CD4-positive, CD25-positive, alpha-beta regulatory T cell (primary cell): ENCODE data around the gene TUBGCP2. TPM values are rescaled to one million over a fixed set of nuclear protein-coding genes. Genes with fewer than 3 reads are reported as not detected.

Experiments
- ATAC-seq, 2 donors: fragments of 150-1000 bp; cut with Tn5 transposase; one replicate each; pipeline ENCODE4 v1.10.0; 2021; ENCODE audit warnings: low read depth in 2 of 2, moderate number of reproducible peaks in 2 of 2, moderate library complexity in 1 of 2
- DNase-seq, 3 donors: peaks; one replicate each; pipeline versions ENCODE4 v3.0.0 to v3.0.0-alpha.2; 2012 to 2022; ENCODE audit warnings: mixed read lengths in 1 of 3
- H3K27ac ChIP-seq: one replicate; pipeline ENCODE4 v1.7.0; 2013; ENCODE audit warnings: mild to moderate bottlenecking, low read length; ENCODE audit not compliant: insufficient read depth, poor library complexity, severe bottlenecking
- H3K27me3 ChIP-seq: one replicate; pipeline ENCODE4 v1.7.0; 2013; ENCODE audit warnings: low read length; ENCODE audit not compliant: control insufficient read depth, insufficient read depth
- H3K36me3 ChIP-seq: one replicate; pipeline ENCODE4 v1.7.0; 2013; ENCODE audit warnings: mild to moderate bottlenecking, low read length, moderate library complexity; ENCODE audit not compliant: control insufficient read depth, insufficient read depth
- H3K4me1 ChIP-seq: 2 replicates; pipeline ENCODE4 v1.7.0; 2013; ENCODE audit warnings: mild to moderate bottlenecking, low read length; ENCODE audit not compliant: insufficient read depth, control insufficient read depth, poor library complexity, severe bottlenecking
- H3K4me3 ChIP-seq: one replicate; pipeline ENCODE4 v1.7.0; 2013; ENCODE audit warnings: low read depth, mild to moderate bottlenecking, low read length, moderate library complexity
- H3K9me3 ChIP-seq, 2 experiments: 1 replicate in 1 of 2; 2 replicates in 1 of 2; pipeline ENCODE4 v1.7.0; 2013; ENCODE audit warnings: low read length in 2 of 2, mild to moderate bottlenecking in 1 of 2, moderate library complexity in 1 of 2; ENCODE audit not compliant: control insufficient read depth in 2 of 2
- H3K27ac Mint-ChIP-seq, 3 donors: one replicate each; pipeline ENCODE4 v1.8.0; 2020 to 2022; ENCODE audit warnings: mild to moderate bottlenecking in 3 of 3, mixed read lengths in 3 of 3, moderate library complexity in 2 of 3
- H3K27me3 Mint-ChIP-seq: one replicate; pipeline ENCODE4 v1.8.0; 2022; ENCODE audit warnings: mild to moderate bottlenecking, mixed read lengths
- H3K36me3 Mint-ChIP-seq: one replicate; pipeline ENCODE4 v1.8.0; 2020; ENCODE audit warnings: mixed read lengths
- H3K4me1 Mint-ChIP-seq, 4 donors: one replicate each; pipeline ENCODE4 v1.8.0; 2020 to 2022; ENCODE audit warnings: mixed read lengths in 4 of 4, mild to moderate bottlenecking in 1 of 4
- H3K4me3 Mint-ChIP-seq, 4 donors: one replicate each; pipeline ENCODE4 v1.8.0; 2020 to 2022; ENCODE audit warnings: mild to moderate bottlenecking in 4 of 4, mixed read lengths in 4 of 4, moderate library complexity in 3 of 4
- H3K9me3 Mint-ChIP-seq, 7 donors: one replicate each; pipeline ENCODE4 v1.8.0; 2020 to 2022; ENCODE audit warnings: mixed read lengths in 7 of 7, mild to moderate bottlenecking in 3 of 7, moderate library complexity in 2 of 7
- polyA plus RNA-seq, 4 donors: library from polyadenylated mRNA; unstranded; fragments of 300-500 nt; fragmentation: Illumina TruSeq; gene quantifications; one replicate each; pipeline ENCODE4 v1.2.3, GENCODE V29; 2021
- total RNA-seq: library from RNA; stranded (reverse); gene quantifications from one replicate; pipeline ENCODE4 v1.2.3, GENCODE V29; 2022

The TUBGCP2 gene
- total and polyA plus RNA-seq, 5 donors from 2014 or later, result 23.5 to 73.8 (median 31.7) TPM

DNA sequence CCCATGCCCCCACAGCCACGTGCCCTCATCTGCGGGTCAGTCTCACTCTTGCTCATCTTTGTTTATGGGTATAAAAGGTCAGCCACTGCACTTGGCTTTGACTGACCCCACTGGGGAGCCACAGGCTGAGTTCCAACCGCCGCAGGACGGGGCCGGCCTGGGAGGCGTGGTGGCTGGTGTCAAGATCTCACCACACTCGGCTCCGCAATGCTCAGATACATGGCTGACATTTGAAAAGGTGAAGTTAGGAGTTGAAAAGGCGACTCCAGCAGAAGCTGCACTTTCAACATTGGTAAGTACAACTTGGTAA is 14.9 kb downstream of the TUBGCP2 start:
- Mint-ChIP-seq H3K36me3 (peaks cover 37% of the 10 kb centered on the region), H3K27me3 (no peaks in the 10 kb centered on the region), H3K27ac (peak overlapping the region in 1 of 3 donors; percentile 20), H3K4me3 (no peak overlapping the region), H3K4me1 (peaks cover 0 to under 1% (median 0%) of the 10 kb centered on the region in 4 donors), H3K9me3 (no peaks in the 10 kb centered on the region)
- Histone ChIP-seq H3K27ac (no peak overlapping the region), H3K4me1 (no peaks in the 10 kb centered on the region), H3K9me3 (no peaks in the 10 kb centered on the region), H3K27me3 (no peaks in the 10 kb centered on the region), H3K4me3 (no peak overlapping the region), H3K36me3 (peaks cover 75% of the 10 kb centered on the region)
- DNase-seq, result no peak
- ATAC-seq, result no peak

GRCh38 chr10:133292919-133293809 is 15.5 kb downstream of the TUBGCP2 start:
- Mint-ChIP-seq H3K36me3 (peaks cover 34% of the 10 kb centered on the region), H3K27ac (no peak overlapping the region), H3K4me1 (peaks cover 0 to 2% (median 0%) of the 10 kb centered on the region in 4 donors), H3K4me3 (no peak overlapping the region), H3K27me3 (no peaks in the 10 kb centered on the region), H3K9me3 (no peaks in the 10 kb centered on the region)
- peaks cover 74% of the 10 kb centered on the region for H3K36me3 ChIP-seq
- H3K4me3 ChIP-seq, result no peak overlapping the region
- H3K27me3 ChIP-seq, result no peaks in the 10 kb centered on the region
- DNase-seq (no peak), ATAC-seq (peak in 1 of 2 donors; percentile 38)
- H3K27ac ChIP-seq, result no peak overlapping the region
- H3K4me1 ChIP-seq, result no peaks in the 10 kb centered on the region
- no peaks in the 10 kb centered on the region for H3K9me3 ChIP-seq

DNA sequence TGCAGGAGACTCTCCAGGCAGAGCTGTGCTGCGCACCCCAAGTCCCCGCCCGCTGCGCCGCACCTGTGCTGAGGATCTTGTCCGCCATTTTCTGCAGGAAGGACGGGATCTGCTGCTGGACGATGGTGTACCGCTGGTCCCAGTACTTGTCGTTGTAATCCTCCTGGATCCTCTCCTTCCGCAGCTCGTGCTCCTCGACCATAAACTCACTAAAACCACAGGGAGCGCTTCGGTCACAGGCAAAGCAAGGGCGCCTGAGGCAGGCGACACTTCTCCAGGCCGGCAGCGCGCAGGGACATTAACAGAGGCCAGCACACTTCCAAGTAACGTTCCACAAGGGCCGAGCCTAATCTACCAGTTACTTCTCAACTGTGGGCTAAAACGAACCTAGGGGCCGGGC is 18.9 kb downstream of the TUBGCP2 start:
- ATAC-seq (no peak), DNase-seq (no peak)
- no peaks in the 10 kb centered on the region for H3K27me3 ChIP-seq
- no peak overlapping the region for H3K4me3 ChIP-seq
- H3K9me3 ChIP-seq, result no peaks in the 10 kb centered on the region
- H3K27me3 Mint-ChIP-seq, result no peaks in the 10 kb centered on the region
- no peaks in the 10 kb centered on the region for H3K4me1 ChIP-seq
- no peak overlapping the region for H3K27ac ChIP-seq
- H3K4me1 Mint-ChIP-seq, result peaks cover 0 to 4% (median 0%) of the 10 kb centered on the region in 4 donors
- peaks cover 73% of the 10 kb centered on the region for H3K36me3 ChIP-seq
- no peak overlapping the region for H3K4me3 Mint-ChIP-seq
- H3K36me3 Mint-ChIP-seq, result peaks cover 42% of the 10 kb centered on the region
- no peak overlapping the region for H3K27ac Mint-ChIP-seq
- H3K9me3 Mint-ChIP-seq, result no peaks in the 10 kb centered on the region

DNA sequence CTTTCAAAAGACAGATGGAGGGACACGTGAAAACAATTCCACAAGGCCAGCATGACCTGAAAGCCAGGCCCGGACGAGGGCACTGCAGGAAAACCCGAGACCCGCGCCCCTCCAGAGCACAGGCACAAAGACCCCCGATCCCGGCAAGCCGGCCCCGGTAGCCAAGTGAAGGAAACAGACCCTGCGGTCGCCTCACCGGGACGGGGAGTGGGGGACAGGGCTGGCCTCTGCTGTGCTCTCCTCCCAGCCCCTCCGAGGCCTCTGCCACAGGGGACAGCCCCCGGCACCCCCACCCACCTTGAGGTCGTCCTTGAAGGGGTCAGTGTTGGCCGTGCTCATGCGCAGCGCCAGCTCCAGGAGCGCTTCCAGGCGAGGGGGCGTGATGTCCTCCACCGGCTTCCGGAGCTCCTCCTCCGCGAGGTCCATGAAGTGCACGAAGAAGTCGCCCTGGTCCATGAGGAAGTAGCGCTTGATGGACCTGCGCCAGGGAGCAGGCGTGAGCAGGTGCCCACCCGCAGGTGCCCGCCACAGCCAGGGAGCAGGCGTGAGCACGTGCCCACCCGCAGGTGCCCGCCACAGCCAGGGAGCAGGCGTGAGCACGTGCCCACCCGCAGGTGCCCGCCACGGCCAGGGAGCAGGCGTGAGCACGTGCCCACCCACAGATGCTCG is 20.7 kb downstream of the TUBGCP2 start:
- peaks cover 44% of the 10 kb centered on the region for H3K36me3 Mint-ChIP-seq
- no peaks in the 10 kb centered on the region for H3K9me3 Mint-ChIP-seq
- Histone ChIP-seq H3K36me3 (peaks cover 75% of the 10 kb centered on the region), H3K4me3 (no peak overlapping the region), H3K27me3 (no peaks in the 10 kb centered on the region), H3K4me1 (no peaks in the 10 kb centered on the region), H3K27ac (no peak overlapping the region), H3K9me3 (no peaks in the 10 kb centered on the region)
- ATAC-seq (no peak), DNase-seq (no peak)
- H3K27ac Mint-ChIP-seq, result no peak overlapping the region
- H3K4me1 Mint-ChIP-seq, result peaks cover 0 to 4% (median 0%) of the 10 kb centered on the region in 4 donors
- no peak overlapping the region for H3K4me3 Mint-ChIP-seq
- H3K27me3 Mint-ChIP-seq, result no peaks in the 10 kb centered on the region

- H3K36me3 ChIP-seq, result peaks cover 80% of the 10 kb centered on the region
These were observed 22.3 kb downstream of the TUBGCP2 start for GRCh38 chr10:133286366-133286765.

GRCh38 chr10:133285217-133285616 is 23.5 kb downstream of the TUBGCP2 start:
- Mint-ChIP-seq H3K4me3 (no peak overlapping the region), H3K27me3 (no peaks in the 10 kb centered on the region), H3K4me1 (peaks cover 0 to 4% (median 0%) of the 10 kb centered on the region in 4 donors), H3K27ac (no peak overlapping the region), H3K36me3 (peaks cover 49% of the 10 kb centered on the region), H3K9me3 (no peaks in the 10 kb centered on the region)
- DNase-seq, result no peak
- no peak for ATAC-seq
- Histone ChIP-seq H3K27ac (no peak overlapping the region), H3K27me3 (no peaks in the 10 kb centered on the region), H3K4me3 (no peak overlapping the region), H3K4me1 (no peaks in the 10 kb centered on the region), H3K36me3 (peaks cover 73% of the 10 kb centered on the region), H3K9me3 (no peaks in the 10 kb centered on the region)

More at GRCh38 chr10:133286366-133286765, 22.3 kb downstream of the TUBGCP2 start:
- Histone ChIP-seq H3K27me3 (no peaks in the 10 kb centered on the region), H3K4me1 (no peaks in the 10 kb centered on the region), H3K27ac (no peak overlapping the region), H3K9me3 (no peaks in the 10 kb centered on the region), H3K4me3 (no peak overlapping the region)
- Mint-ChIP-seq H3K4me3 (no peak overlapping the region), H3K36me3 (peaks cover 55% of the 10 kb centered on the region), H3K4me1 (peaks cover 0 to 4% (median 0%) of the 10 kb centered on the region in 4 donors), H3K27ac (peak overlapping the region in 1 of 3 donors; percentile 27), H3K27me3 (no peaks in the 10 kb centered on the region), H3K9me3 (no peaks in the 10 kb centered on the region)
- DNase-seq (no peak), ATAC-seq (no peak)

DNA sequence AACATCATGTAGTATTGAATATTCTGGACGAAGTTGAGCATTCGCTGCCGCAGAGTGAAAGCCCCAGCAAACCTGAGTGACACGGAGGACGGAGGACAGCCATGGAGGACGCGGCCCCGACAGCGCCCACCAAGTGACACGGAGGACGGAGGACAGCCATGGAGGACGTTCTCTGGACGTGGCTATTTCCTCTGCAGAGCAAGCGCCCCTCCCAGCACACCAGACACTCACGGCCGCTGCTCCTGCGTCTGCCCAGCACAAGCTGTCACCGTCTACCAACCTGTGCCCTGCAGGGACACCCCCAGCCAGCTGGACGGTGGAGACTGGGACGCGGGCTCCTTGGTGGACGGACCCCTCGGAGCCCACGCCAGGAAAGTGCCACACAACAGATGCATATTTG is 24.7 kb downstream of the TUBGCP2 start:
- no peak overlapping the region for H3K4me3 Mint-ChIP-seq
- H3K4me1 ChIP-seq, result peaks cover 7% of the 10 kb centered on the region
- H3K27ac Mint-ChIP-seq, result peak overlapping the region in 1 of 3 donors; percentile 82
- H3K27me3 ChIP-seq, result no peaks in the 10 kb centered on the region
- no peak overlapping the region for H3K4me3 ChIP-seq
- ATAC-seq (no peak), DNase-seq (no peak)
- no peak overlapping the region for H3K27ac ChIP-seq
- no peaks in the 10 kb centered on the region for H3K27me3 Mint-ChIP-seq
- H3K9me3 ChIP-seq, result no peaks in the 10 kb centered on the region
- peaks cover 63% of the 10 kb centered on the region for H3K36me3 ChIP-seq
- peaks cover 43% of the 10 kb centered on the region for H3K36me3 Mint-ChIP-seq
- no peaks in the 10 kb centered on the region for H3K9me3 Mint-ChIP-seq
- H3K4me1 Mint-ChIP-seq, result peaks cover 0 to 10% (median 4%) of the 10 kb centered on the region in 4 donors
